Spinal cord (tissue), 10 donors: ENCODE measurements around the gene PERM1. TPM values are rescaled to one million over a fixed set of nuclear protein-coding genes. Genes with fewer than 3 reads are reported as not detected.
"Not testable (repeated sequence)": the region's sequence is repeated elsewhere in the genome, so short reads cannot be mapped to it uniquely, and the experiment has no call there.

Source experiments
- DNase-seq, 6 donors: peaks; one replicate each; pipeline versions ENCODE4 v3.0.0 to v3.0.0-alpha.2; 2013 to 2015; ENCODE audit warnings: low spot score in 6 of 6, low read depth in 4 of 6
- H3K27ac ChIP-seq: one replicate; pipeline ENCODE4 v1.5.1; 2013; ENCODE audit warnings: low read depth, low read length, control low read depth
- H3K27me3 ChIP-seq: one replicate; pipeline ENCODE4 v1.6.1; 2013; ENCODE audit warnings: low read length; ENCODE audit not compliant: control insufficient read depth, insufficient read depth
- H3K36me3 ChIP-seq: one replicate; pipeline ENCODE4 v1.6.1; 2013; ENCODE audit warnings: low read length; ENCODE audit not compliant: control insufficient read depth, insufficient read depth
- H3K4me1 ChIP-seq: one replicate; pipeline ENCODE4 v1.6.1; 2013; ENCODE audit warnings: low read length; ENCODE audit not compliant: control insufficient read depth, insufficient read depth
- H3K4me3 ChIP-seq: one replicate; pipeline ENCODE4 v1.5.1; 2013; ENCODE audit warnings: low read depth, low read length, control low read depth
- H3K9me3 ChIP-seq: one replicate; pipeline ENCODE4 v1.6.1; 2013; ENCODE audit warnings: low read length; ENCODE audit not compliant: control insufficient read depth, insufficient read depth
- WGBS: methylation state at CpG from one replicate; pipeline ENCODE4 v1.1.5; 2013; ENCODE audit warnings: missing lambda C conversion rate; ENCODE audit not compliant: insufficient coverage; 5-methylcytosine and 5-hydroxymethylcytosine counted together
- polyA plus RNA-seq, 2 donors: library from polyadenylated mRNA; unstranded; fragments of 120-200 nt; gene quantifications; one replicate each; pipeline ENCODE4 v1.2.1, GENCODE V29; 2013; ENCODE audit not compliant: insufficient read length in 2 of 2
- total RNA-seq, 2 donors: library from RNA; depleted of rRNA in 1 of 2; stranded (reverse); fragments of 120-200 nt in 1 of 2; fragments of >200 nt in 1 of 2; gene quantifications; one replicate each; pipeline versions ENCODE4 v1.2.3 to v1.2.4, GENCODE V29; 2013 to 2014
- donor health status: healthy.

Gene PERM1
- total and polyA plus RNA-seq, 4 donors, result 0.39 TPM; not detected in 3

DNA sequence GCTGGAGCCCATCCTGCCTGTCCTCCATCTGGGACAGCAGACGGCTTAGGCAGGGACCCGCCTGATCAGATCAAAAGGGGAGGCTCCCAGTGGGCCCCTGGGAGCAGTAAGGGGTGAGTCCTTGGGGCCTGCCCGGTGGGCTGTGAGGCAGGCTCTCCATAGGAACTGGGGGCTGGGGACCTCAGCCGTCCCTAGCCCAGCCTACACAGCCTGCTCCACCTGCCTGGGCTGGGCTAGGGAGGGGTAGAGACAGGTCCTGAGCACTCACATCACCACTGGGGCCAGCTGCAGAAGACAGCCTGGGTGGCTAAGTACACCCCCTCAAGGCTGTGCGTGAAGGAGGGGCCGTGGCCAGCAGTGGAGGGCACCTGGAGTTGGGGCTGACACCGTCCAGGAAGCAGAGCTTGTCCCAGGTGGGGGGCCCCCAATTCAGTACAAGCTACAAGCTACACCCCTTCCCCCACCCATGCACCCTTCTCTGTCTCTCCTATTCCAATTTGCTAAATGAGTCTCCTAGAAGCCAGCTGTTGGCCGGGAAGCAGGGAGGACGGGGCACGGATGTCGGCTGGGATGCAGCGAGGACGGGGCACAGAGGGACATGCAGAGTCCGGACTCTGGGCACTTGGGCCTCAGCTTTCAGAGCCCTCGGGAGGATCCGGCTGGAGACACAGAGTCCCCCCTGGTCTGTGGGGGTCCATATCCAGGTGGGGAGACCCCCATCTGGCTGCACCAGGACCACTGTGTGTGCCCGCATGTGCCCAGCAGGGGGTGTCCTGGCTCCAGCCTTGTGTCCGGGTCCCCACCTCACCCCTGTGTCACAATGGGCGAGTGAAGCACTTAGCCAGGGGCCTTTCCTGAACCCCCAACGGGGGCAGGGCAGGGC lies 33.1 kb upstream of the PERM1 start:
- H3K27me3 ChIP-seq, result peaks cover 2% of the 10 kb centered on the region
- H3K4me1 ChIP-seq, result peaks cover 36% of the 10 kb centered on the region
- 67% methylated on average over 17 of the region's 20 CpGs for WGBS
- no peak for DNase-seq
- no peaks in the 10 kb centered on the region for H3K36me3 ChIP-seq
- H3K27ac ChIP-seq, result no peak overlapping the region
- H3K4me3 ChIP-seq, result no peak overlapping the region
- no peaks in the 10 kb centered on the region for H3K9me3 ChIP-seq

DNA sequence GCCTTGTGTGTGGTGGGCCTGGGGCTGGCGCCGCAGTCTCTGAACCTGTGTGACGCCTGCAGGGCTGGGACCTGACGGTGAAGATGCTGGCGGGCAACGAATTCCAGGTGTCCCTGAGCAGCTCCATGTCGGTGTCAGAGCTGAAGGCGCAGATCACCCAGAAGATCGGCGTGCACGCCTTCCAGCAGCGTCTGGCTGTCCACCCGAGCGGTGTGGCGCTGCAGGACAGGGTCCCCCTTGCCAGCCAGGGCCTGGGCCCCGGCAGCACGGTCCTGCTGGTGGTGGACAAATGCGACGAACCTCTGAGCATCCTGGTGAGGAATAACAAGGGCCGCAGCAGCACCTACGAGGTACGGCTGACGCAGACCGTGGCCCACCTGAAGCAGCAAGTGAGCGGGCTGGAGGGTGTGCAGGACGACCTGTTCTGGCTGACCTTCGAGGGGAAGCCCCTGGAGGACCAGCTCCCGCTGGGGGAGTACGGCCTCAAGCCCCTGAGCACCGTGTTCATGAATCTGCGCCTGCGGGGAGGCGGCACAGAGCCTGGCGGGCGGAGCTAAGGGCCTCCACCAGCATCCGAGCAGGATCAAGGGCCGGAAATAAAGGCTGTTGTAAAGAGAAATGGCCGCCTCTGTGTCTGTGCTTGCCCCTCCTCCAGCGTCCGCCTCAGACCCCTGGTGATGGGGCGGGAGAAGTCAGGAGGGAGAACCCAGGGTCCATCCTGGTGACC lies 32.2 kb upstream of the PERM1 start:
- Histone ChIP-seq H3K27ac (peak overlapping the region; percentile 93), H3K4me3 (peak overlapping the region; percentile 74), H3K4me1 (peaks cover 34% of the 10 kb centered on the region), H3K27me3 (peaks cover 2% of the 10 kb centered on the region), H3K36me3 (no peaks in the 10 kb centered on the region), H3K9me3 (no peaks in the 10 kb centered on the region)
- peak in 1 of 6 donors; percentile 16 for DNase-seq
- 75% methylated on average over 37 of the region's 41 CpGs for whole genome bisulfite sequencing

- WGBS, result 11% methylated on average over 28 of the region's 30 CpGs
- peak within 1 kb of the TSS; percentile 93 for H3K27ac ChIP-seq
- no peaks in the 10 kb centered on the region for H3K9me3 ChIP-seq
- H3K36me3 ChIP-seq, result no peaks in the 10 kb centered on the region
- peak in 2 of 6 donors; percentile 81 to 91 for DNase-seq
- H3K4me3 ChIP-seq, result peak within 1 kb of the TSS; percentile 74
- peaks cover 30% of the 10 kb centered on the region for H3K4me1 ChIP-seq
- H3K27me3 ChIP-seq, result peaks cover 2% of the 10 kb centered on the region
Observed at GRCh38 chr1:1013105-1013921, 31.4 kb upstream of the PERM1 start, which contains the start of gene ISG15. TSS of gene ISG15 (plus strand) at chr1:1013497. CDS start at chr1:1013574, 77 bp downstream.

GRCh38 chr1:1012736-1013104 lies 30.8 kb upstream of the PERM1 start:
- WGBS, result no CpG with 5 or more reads among the region's 13 CpGs
- Histone ChIP-seq H3K4me3 (peak overlapping the region; percentile 74), H3K27ac (peak overlapping the region; percentile 93)

GRCh38 chr1:1011396-1011949 lies 29.6 kb upstream of the PERM1 start:
- Histone ChIP-seq H3K4me1 (peaks cover 30% of the 10 kb centered on the region), H3K27me3 (peaks cover 2% of the 10 kb centered on the region), H3K9me3 (no peaks in the 10 kb centered on the region), H3K27ac (no peak overlapping the region), H3K4me3 (no peak overlapping the region), H3K36me3 (peaks cover 3% of the 10 kb centered on the region)
- no peak for DNase-seq
- 81% methylated on average over 12 of the region's 14 CpGs for WGBS

More at GRCh38 chr1:1012736-1013104, 30.8 kb upstream of the PERM1 start:
- not testable (repeated sequence) for DNase-seq, H3K27me3 ChIP-seq, H3K9me3 ChIP-seq, H3K36me3 ChIP-seq
- peaks cover 30% of the 10 kb centered on the region for H3K4me1 ChIP-seq

DNA sequence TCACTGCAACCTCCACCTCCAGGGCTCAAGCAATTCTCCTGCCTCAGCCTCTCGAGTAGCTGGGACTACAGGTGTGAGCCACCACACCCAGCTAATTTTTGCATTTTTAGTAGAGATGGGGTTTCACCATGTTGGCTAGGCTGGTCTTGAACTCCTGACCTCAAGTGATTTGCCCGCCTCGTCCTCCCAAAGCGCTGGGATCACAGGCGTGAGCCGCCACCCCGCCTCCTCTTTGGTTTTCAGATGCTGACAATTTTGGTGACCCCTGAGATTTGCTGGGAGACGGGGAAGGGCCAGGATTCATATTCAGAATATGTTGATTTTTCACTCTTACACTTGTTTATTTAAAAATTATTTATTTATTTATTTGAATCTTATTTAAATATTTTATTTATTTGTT lies 28.2 kb upstream of the PERM1 start:
- DNase-seq, H3K27ac ChIP-seq, H3K4me3 ChIP-seq, H3K27me3 ChIP-seq, H3K9me3 ChIP-seq: not testable (repeated sequence)
- H3K36me3 ChIP-seq, result peaks cover 11% of the 10 kb centered on the region
- WGBS, result 100% methylated on average over 1 of the region's 8 CpGs
- H3K4me1 ChIP-seq, result peaks cover 39% of the 10 kb centered on the region

DNA sequence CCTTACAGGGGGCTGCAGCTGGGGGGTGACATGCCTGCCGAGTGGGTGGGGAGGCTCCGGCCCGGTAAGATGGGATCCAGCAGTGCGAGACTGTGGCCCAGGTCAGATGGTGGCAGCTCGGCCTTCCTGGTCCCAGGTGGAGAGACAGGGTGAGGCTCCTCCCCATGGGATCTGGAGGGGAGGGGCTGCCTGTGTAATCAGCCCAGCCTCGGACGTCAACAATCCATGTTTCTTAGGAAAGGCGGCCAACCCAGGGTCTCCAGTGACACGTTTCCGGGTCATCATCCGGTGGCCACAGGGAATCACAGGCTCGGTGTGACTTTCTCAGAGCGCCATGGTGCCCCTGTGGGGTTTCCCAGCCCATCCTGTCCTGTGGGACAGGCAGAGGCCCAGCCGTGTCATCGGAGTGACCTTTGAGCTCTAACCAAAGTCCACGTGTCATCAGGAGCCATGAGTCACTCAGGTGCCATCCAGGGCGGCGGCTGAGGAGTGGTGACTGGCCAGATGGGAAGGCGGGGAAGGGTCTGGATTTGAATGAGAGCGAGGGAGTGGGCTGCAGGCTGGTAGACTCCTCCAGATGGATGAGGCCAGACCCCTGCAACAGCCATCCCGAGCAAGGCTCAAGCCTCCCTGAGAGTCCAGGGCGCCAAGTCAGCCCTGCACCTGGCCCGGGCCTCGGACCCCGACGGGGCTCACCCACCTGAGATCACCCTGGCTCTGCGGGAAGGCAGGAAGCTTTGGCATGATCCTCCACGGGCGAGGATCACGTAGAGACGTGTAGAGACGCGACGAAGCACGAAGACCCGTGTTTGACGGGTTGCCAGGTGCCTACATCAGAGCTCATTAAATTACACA lies 24.6 kb upstream of the PERM1 start:
- Histone ChIP-seq H3K36me3 (peaks cover 33% of the 10 kb centered on the region), H3K9me3 (no peaks in the 10 kb centered on the region), H3K4me3 (no peak overlapping the region), H3K27me3 (no peaks in the 10 kb centered on the region), H3K27ac (no peak overlapping the region), H3K4me1 (peaks cover 33% of the 10 kb centered on the region)
- 86% methylated on average over 35 of the region's 37 CpGs for WGBS
- DNase-seq, result no peak

DNA sequence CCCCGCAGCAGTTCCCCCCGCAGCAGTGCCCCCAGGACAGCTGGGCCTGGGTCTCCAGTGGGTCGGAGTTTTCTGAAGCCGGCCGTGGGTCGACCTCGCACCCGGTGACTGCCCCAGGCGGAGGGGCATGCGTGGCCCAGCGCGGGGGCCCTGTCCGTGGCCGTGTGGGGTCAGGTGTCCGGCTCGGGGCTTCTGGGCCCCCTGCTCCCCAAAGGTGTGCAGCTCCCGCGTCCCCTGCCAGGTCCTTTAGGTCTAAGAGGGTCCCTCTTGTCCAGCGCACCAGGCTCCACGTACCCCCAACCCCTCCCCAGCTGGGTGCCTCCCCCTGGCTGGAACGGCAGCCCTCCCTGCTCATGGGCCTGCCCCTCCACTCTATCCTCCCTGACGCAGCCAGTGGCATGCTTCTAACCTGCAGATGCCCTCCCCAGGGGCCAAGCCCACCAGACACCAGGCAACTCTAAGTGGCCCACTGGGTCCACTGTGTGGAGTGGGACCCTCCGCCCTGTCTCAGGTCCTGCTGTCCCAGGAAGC lies 23.9 kb upstream of the PERM1 start:
- no peaks in the 10 kb centered on the region for H3K27me3 ChIP-seq
- no peaks in the 10 kb centered on the region for H3K9me3 ChIP-seq
- peaks cover 33% of the 10 kb centered on the region for H3K36me3 ChIP-seq
- no peak for DNase-seq
- WGBS, result 65% methylated on average over 23 of the region's 23 CpGs
- H3K27ac ChIP-seq, result no peak overlapping the region
- no peak overlapping the region for H3K4me3 ChIP-seq
- peaks cover 40% of the 10 kb centered on the region for H3K4me1 ChIP-seq
